Spleen (tissue), 11 donors: ENCODE data around the gene MAP3K6. TPM values are rescaled to one million over a fixed set of nuclear protein-coding genes. Genes with fewer than 3 reads are reported as not detected.

ENCODE experiments used
- DNase-seq: peaks from one replicate; pipeline ENCODE4 v3.0.0-alpha.2; 2020
- H3K27ac ChIP-seq, 8 donors: fragments of 200-600 bp; sonication (generic) in 7 of 8; 1 replicate in 4 of 8; 2 replicates in 4 of 8; pipeline versions ENCODE4 v1.5.0 to v1.8.0; 2016 to 2021; ENCODE audit warnings: inconsistent platforms in 4 of 8, mild to moderate bottlenecking in 4 of 8, moderate library complexity in 1 of 8
- H3K27me3 ChIP-seq, 7 donors: fragments of 200-600 bp; sonication (generic) in 6 of 7; replicated peaks in 1 of 7; 1 replicate in 4 of 7; 2 replicates in 3 of 7; pipeline versions ENCODE4 v1.5.0 to v1.8.0; 2016 to 2021; ENCODE audit warnings: inconsistent platforms in 3 of 7, mild to moderate bottlenecking in 1 of 7
- H3K36me3 ChIP-seq, 6 donors: fragments of 200-600 bp; sonication (generic) in 5 of 6; 1 replicate in 4 of 6; 2 replicates in 2 of 6; pipeline versions ENCODE4 v1.5.0 to v1.8.0; 2016 to 2021; ENCODE audit warnings: inconsistent platforms in 2 of 6
- H3K4me1 ChIP-seq, 6 donors: fragments of 200-600 bp; sonication (generic) in 5 of 6; 1 replicate in 3 of 6; 2 replicates in 3 of 6; pipeline versions ENCODE4 v1.5.0 to v1.8.0; 2016 to 2021; ENCODE audit warnings: inconsistent platforms in 3 of 6
- H3K4me3 ChIP-seq, 8 donors: fragments of 200-600 bp; sonication (generic) in 7 of 8; 1 replicate in 4 of 8; 2 replicates in 4 of 8; pipeline versions ENCODE4 v1.5.0 to v1.8.0; 2016 to 2021; ENCODE audit warnings: inconsistent platforms in 4 of 8, mild to moderate bottlenecking in 4 of 8, moderate library complexity in 2 of 8
- H3K9me3 ChIP-seq, 8 donors: fragments of 200-600 bp; sonication (generic) in 7 of 8; 1 replicate in 4 of 8; 2 replicates in 4 of 8; pipeline versions ENCODE4 v1.5.0 to v1.8.0; 2016 to 2021; ENCODE audit warnings: inconsistent platforms in 4 of 8
- POLR2A ChIP-seq, 3 donors: fragments of 450-650 bp; IDR thresholded peaks; one replicate each; pipeline ENCODE4 v1.5.1; 2017; ENCODE audit warnings: antibody characterized with exemption in 3 of 3, mild to moderate bottlenecking in 1 of 3
- POLR2AphosphoS5 ChIP-seq, 3 donors: sonication (generic); formaldehyde crosslinking; IDR thresholded peaks; one replicate each; pipeline ENCODE4 v1.5.1; 2017; ENCODE audit warnings: antibody characterized with exemption in 3 of 3
- WGBS, 5 donors: extraction: QIAGEN DNeasy Blood & Tissue Kit in 3 of 5; methylation state at CpG; one replicate each; pipeline versions ENCODE4 v1.1.5 to v1.1.7; 2013 to 2018; 5-methylcytosine and 5-hydroxymethylcytosine counted together
- intact Hi-C: fragments of 100-400 bp; cut with DNase I; formaldehyde crosslinking; loops from one replicate; pipeline ENCODE4 v1.15.0; 2023; ENCODE audit warnings: low total_unique reads
- polyA plus RNA-seq, 3 donors: library from polyadenylated mRNA; stranded (reverse); fragments of 200-250 nt; gene quantifications; one replicate each; pipeline ENCODE4 v1.2.1, GENCODE V29; 2013
- total RNA-seq, 7 donors: library from RNA; depleted of rRNA in 3 of 7; stranded (reverse); fragments of >200 nt in 3 of 7; fragmentation: NEBNext Ultra II Directional in 4 of 7; extraction: Animal tissue kit (Norgen Biotek cat#: 25700) in 4 of 7; gene quantifications; one replicate each; pipeline versions ENCODE4 v1.1.0 to v1.2.1, GENCODE V29; 2016 to 2021
- TF ChIP-seq, protein P1 (sequence below), 11 experiments: fragments of 200-600 bp in 7 of 11; fragments of 450-650 bp in 4 of 11; sonication (generic) in 4 of 11; IDR thresholded peaks in 8 of 11; conservative IDR thresholded peaks in 3 of 11; 1 replicate in 7 of 11; 2 replicates in 4 of 11; pipeline versions ENCODE4 v1.4.0 to v1.8.0; 2016 to 2021; ENCODE audit warnings: antibody characterized with exemption in 11 of 11, inconsistent platforms in 4 of 11, mild to moderate bottlenecking in 1 of 11
- donor health status: healthy with polysubstance abuse.
- donor health status: DM: no; HTN: no; CAD: no; lungs with moderate emphysema.
- donor health status: DM: no; HTN: no; CAD: no.
- donor health status: Bipolar disorder and iron deficiency.
- donor health status: healthy.
- donor health status: DM: no; HTN: no; CAD: no.
- donor health status: DM: yes; HTN: yes; CAD: no.

MAP3K6 gene
- total and polyA plus RNA-seq, 10 donors: 20.3 to 55.0 (median 31.0) TPM

DNA sequence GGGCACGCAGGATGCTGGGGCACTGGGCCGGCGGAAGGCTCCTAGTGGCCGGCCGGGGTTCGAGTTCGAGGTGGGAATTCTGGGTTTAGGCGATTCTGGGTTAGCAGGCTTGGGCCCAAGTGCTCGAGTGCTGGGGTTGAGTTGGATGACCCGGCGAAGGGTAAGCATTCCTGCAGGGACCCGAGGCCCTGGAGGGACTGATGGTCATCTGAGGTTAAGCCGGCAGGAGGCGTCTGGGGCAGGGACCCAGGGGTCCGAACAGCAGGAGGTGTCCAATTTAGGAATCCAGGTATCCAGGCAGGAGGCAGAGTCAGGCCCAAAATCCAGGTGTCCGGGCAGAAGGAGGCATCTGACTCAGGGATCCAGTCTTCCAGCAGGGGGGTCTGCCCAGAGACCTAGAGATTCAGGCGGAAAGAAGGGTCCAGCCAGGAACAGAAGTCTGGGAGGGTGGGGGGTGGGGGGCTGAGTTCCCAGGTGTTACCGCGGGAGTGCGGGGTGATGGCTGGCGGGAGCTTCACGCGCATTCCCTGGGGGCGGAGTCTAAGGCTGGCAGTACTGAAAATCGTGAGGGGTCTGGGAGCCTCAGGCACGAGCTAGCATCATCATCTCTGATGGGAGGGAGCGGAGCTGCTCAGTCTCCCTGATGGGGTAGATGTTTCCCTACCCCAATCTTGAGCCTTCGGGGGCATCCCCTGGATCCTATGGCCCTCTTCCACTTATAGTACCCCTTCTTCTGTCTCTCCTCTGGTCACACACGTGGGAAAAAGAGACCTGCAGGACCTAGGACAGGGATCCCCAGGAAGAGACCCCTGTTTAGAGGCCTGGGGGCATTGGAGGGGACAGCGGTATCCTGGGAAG is 26.2 kb upstream of the MAP3K6 start:
- peak; percentile 66 for DNase-seq
- 41 to 46% (median 44%) methylated on average over 25 to 30 of the region's 30 CpGs for WGBS, 5 donors

DNA sequence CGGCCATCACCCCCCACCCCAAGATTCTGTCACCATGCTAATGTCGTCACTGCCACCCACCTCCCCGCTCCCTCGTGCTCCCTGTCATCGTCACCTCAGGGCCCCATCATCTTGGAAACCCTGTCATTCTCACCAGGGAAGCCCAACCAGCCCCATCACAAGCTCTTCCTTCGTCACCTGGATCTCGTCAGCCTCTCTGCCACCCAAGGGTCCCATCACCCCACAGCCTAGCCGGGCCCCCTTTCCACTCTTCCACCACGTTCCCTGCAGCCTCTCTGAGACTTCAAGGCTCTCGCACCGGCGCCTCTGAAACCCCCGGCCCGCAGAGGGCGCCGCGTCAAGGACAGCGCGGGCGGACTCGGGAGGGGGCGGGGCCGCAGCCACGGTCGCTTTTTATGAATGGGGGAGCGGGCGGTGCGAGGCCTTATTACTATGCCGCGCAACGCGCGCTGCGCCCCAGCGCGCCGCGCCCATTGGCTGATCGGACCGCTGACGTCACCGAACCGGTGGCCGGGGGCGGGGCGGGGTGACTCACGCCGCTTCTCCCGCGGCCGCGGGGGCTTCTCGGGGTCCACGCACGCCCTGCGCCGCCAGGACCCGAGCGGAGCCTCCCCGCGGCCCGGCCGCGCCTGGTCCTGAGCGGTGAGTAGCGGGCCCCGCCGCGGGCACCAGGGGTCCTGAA is 25.5 kb upstream of the MAP3K6 start, which contains the start of gene GPR3:
Gene GPR3 (plus strand): TSS at position 527 of the 682 bp plus-strand sequence. CDS start 1,177 bp downstream, outside the sequence.
- intact Hi-C loops: loop anchor here (2.0 to 5.0 kb wide), 2 partner anchors 35 to 91 kb away; no protein-coding TSS in a partner anchor
- Histone ChIP-seq H3K9me3 (no peaks in the 10 kb centered on the region), H3K36me3 (no peaks in the 10 kb centered on the region), H3K27ac (peak within 1 kb of the TSS in 2 of 8 donors; percentile 41 to 50), H3K4me3 (peak within 1 kb of the TSS; percentile 28 to 73 (median 48)), H3K4me1 (peaks cover 21 to 64% (median 42%) of the 10 kb centered on the region in 6 donors), H3K27me3 (peaks cover 0 to 13% (median 0%) of the 10 kb centered on the region in 7 donors)
- DNase-seq: peak; percentile 94
- TF ChIP-seq, protein P1, sequence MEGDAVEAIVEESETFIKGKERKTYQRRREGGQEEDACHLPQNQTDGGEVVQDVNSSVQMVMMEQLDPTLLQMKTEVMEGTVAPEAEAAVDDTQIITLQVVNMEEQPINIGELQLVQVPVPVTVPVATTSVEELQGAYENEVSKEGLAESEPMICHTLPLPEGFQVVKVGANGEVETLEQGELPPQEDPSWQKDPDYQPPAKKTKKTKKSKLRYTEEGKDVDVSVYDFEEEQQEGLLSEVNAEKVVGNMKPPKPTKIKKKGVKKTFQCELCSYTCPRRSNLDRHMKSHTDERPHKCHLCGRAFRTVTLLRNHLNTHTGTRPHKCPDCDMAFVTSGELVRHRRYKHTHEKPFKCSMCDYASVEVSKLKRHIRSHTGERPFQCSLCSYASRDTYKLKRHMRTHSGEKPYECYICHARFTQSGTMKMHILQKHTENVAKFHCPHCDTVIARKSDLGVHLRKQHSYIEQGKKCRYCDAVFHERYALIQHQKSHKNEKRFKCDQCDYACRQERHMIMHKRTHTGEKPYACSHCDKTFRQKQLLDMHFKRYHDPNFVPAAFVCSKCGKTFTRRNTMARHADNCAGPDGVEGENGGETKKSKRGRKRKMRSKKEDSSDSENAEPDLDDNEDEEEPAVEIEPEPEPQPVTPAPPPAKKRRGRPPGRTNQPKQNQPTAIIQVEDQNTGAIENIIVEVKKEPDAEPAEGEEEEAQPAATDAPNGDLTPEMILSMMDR (IDR thresholded peaks at IDR 0.05 in 8 of 11, conservative IDR thresholded peaks at IDR 0.05 in 3 of 11): peak; percentile 19 to 68 (median 54)
- TF ChIP-seq POLR2A (IDR thresholded peaks at IDR 0.05) (no peak), POLR2AphosphoS5 (IDR thresholded peaks at IDR 0.05) (peak; percentile 45 to 82 (median 72))
- 2 to 6% (median 2%) methylated on average over 26 to 69 of the region's 69 CpGs for WGBS, 5 donors

More for the DNA sequence above, 26.2 kb upstream of the MAP3K6 start:
- Histone ChIP-seq H3K4me3 (peak overlapping the region; percentile 28 to 73 (median 48)), H3K9me3 (no peaks in the 10 kb centered on the region), H3K36me3 (no peaks in the 10 kb centered on the region), H3K27ac (peak overlapping the region in 2 of 8 donors; percentile 41 to 50), H3K4me1 (peaks cover 21 to 71% (median 42%) of the 10 kb centered on the region in 6 donors), H3K27me3 (peaks cover 0 to 13% (median 0%) of the 10 kb centered on the region in 7 donors)
- TF ChIP-seq, protein P1 (IDR thresholded peaks at IDR 0.05 in 8 of 11, conservative IDR thresholded peaks at IDR 0.05 in 3 of 11): no peak
- intact Hi-C loops: loop anchor here (2.0 to 5.0 kb wide), 2 partner anchors 36 to 92 kb away; no protein-coding TSS in a partner anchor

DNA sequence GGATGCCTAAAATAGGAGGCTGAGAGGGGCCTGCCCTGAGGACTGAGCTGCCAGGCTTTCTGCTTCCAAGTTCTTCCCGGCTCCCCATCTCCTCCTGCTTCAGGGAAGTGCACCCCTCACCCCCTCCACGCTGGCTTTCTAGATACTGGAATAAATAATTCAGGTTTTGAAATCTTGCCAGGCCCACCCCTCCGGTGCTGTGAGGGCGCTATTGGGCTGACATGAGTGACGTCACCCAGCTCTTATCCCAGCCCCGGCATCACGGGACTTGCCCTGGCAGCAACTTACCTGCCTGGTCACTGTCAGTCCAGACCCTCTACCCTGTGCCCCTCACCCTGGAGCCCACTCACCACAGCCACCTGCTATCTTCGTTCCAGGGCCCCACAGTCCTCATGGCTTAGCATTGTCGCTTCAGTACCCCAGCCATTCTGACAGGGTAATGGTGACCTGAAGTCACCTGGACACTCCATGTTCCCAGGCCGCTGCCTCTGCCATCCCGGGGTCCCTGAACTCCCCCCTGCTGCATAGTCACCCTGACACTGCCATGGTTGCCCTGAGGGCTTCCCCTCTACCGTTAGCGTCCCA is 24.8 kb upstream of the MAP3K6 start:
- H3K27ac ChIP-seq: peak overlapping the region in 1 of 8 donors; percentile 41
- no peaks in the 10 kb centered on the region for H3K36me3 ChIP-seq
- 12 to 25% (median 15%) methylated on average over 13 of the region's 13 CpGs for WGBS, 5 donors
- peak overlapping the region in 4 of 8 donors; percentile 42 to 73 (median 50) for H3K4me3 ChIP-seq
- intact Hi-C loops: loop anchor here (2.0 to 5.0 kb wide), 2 partner anchors 34 to 91 kb away; no protein-coding TSS in a partner anchor
- H3K9me3 ChIP-seq: no peaks in the 10 kb centered on the region
- TF ChIP-seq POLR2AphosphoS5 (IDR thresholded peaks at IDR 0.05): no peak
- TF ChIP-seq, protein P1 (IDR thresholded peaks at IDR 0.05 in 8 of 11, conservative IDR thresholded peaks at IDR 0.05 in 3 of 11): no peak
- TF ChIP-seq POLR2A (IDR thresholded peaks at IDR 0.05): no peak
- H3K27me3 ChIP-seq: peaks cover 0 to 13% (median 0%) of the 10 kb centered on the region in 7 donors
- DNase-seq: peak; percentile 75
- peaks cover 21 to 59% (median 42%) of the 10 kb centered on the region in 6 donors for H3K4me1 ChIP-seq
